T-helper 1 cell treated with Interleukin-12 subunit alpha and Interleukin-12 subunit beta and Interleukin-4 antibody, amounts not matched to agents 30 μg/mL and 1 μg/mL, for 36 hours (primary cell): Measurements from ENCODE around the gene CDSN.
"Not testable (repeated sequence)": the region's sequence is repeated elsewhere in the genome, so short reads cannot be mapped to it uniquely, and the experiment has no call there.

Source experiments
- H3K27ac Mint-ChIP-seq: one replicate; pipeline ENCODE4 v1.8.0; 2021; ENCODE audit warnings: mild to moderate bottlenecking, mixed read lengths
- H3K27me3 Mint-ChIP-seq: one replicate; pipeline ENCODE4 v1.8.0; 2021; ENCODE audit warnings: low read depth, mixed read lengths
- H3K36me3 Mint-ChIP-seq: one replicate; pipeline ENCODE4 v1.8.0; 2021; ENCODE audit warnings: low read depth, mixed read lengths
- H3K4me1 Mint-ChIP-seq: one replicate; pipeline ENCODE4 v1.8.0; 2021; ENCODE audit warnings: low read depth, mixed read lengths
- H3K4me3 Mint-ChIP-seq: one replicate; pipeline ENCODE4 v1.8.0; 2021; ENCODE audit warnings: mild to moderate bottlenecking, moderate library complexity, mixed read lengths
- H3K9me3 Mint-ChIP-seq: one replicate; pipeline ENCODE4 v1.8.0; 2021; ENCODE audit warnings: mixed read lengths

The CDSN gene, protein sequence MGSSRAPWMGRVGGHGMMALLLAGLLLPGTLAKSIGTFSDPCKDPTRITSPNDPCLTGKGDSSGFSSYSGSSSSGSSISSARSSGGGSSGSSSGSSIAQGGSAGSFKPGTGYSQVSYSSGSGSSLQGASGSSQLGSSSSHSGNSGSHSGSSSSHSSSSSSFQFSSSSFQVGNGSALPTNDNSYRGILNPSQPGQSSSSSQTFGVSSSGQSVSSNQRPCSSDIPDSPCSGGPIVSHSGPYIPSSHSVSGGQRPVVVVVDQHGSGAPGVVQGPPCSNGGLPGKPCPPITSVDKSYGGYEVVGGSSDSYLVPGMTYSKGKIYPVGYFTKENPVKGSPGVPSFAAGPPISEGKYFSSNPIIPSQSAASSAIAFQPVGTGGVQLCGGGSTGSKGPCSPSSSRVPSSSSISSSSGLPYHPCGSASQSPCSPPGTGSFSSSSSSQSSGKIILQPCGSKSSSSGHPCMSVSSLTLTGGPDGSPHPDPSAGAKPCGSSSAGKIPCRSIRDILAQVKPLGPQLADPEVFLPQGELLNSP

GRCh38 chr6:31120151-31120915, at the start of gene CDSN:
TSS of gene CDSN (minus strand) at chr6:31120446. CDS start at chr6:31120419, 27 bp downstream.
- H3K36me3 Mint-ChIP-seq: no peaks in the 10 kb centered on the region
- no peaks in the 10 kb centered on the region for H3K9me3 Mint-ChIP-seq
- no peak within 1 kb of the TSS for H3K27ac Mint-ChIP-seq
- H3K4me1 Mint-ChIP-seq: no peaks in the 10 kb centered on the region
- peaks cover 14% of the 10 kb centered on the region for H3K27me3 Mint-ChIP-seq
- H3K4me3 Mint-ChIP-seq: no peak within 1 kb of the TSS

- no peak overlapping the region for H3K27ac Mint-ChIP-seq
Observed at GRCh38 chr6:31169123-31169857, 49.0 kb upstream of the CDSN start.

DNA sequence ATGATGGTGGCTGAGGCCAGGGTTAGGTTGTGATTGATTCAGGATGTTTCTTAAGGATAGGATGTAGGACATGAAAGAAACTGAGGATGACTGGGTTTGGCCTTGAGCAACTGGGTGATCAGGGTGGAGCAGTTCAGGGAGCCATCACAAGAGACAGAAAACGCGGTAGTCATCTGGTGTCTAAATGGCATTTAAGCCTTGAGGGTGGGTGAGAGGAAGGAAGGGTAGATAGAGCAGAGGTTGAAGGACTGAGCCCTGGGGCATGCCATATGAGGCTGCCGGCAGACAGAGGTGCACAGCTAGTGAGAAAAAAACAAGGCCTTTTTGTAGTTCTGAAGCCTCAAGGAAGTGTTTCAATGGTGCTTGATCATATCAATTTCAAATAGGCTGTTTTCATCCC, 48.4 kb upstream of the CDSN start:
- no peak overlapping the region for H3K4me3 Mint-ChIP-seq
- H3K9me3 Mint-ChIP-seq: no peaks in the 10 kb centered on the region
- peaks cover 9% of the 10 kb centered on the region for H3K36me3 Mint-ChIP-seq
- H3K27me3 Mint-ChIP-seq: no peaks in the 10 kb centered on the region
- no peak overlapping the region for H3K27ac Mint-ChIP-seq
- peaks cover 4% of the 10 kb centered on the region for H3K4me1 Mint-ChIP-seq

More at GRCh38 chr6:31169123-31169857, 49.0 kb upstream of the CDSN start:
- Mint-ChIP-seq H3K4me1 (peaks cover 3% of the 10 kb centered on the region), H3K4me3 (no peak overlapping the region), H3K27me3 (no peaks in the 10 kb centered on the region), H3K9me3 (no peaks in the 10 kb centered on the region), H3K36me3 (peaks cover 6% of the 10 kb centered on the region)

- Mint-ChIP-seq H3K27ac (no peak overlapping the region), H3K4me1 (peaks cover 17% of the 10 kb centered on the region), H3K36me3 (peaks cover 23% of the 10 kb centered on the region), H3K4me3 (no peak overlapping the region), H3K9me3 (no peaks in the 10 kb centered on the region), H3K27me3 (no peaks in the 10 kb centered on the region)
Observed at GRCh38 chr6:31165986-31166385, 45.7 kb upstream of the CDSN start.

DNA sequence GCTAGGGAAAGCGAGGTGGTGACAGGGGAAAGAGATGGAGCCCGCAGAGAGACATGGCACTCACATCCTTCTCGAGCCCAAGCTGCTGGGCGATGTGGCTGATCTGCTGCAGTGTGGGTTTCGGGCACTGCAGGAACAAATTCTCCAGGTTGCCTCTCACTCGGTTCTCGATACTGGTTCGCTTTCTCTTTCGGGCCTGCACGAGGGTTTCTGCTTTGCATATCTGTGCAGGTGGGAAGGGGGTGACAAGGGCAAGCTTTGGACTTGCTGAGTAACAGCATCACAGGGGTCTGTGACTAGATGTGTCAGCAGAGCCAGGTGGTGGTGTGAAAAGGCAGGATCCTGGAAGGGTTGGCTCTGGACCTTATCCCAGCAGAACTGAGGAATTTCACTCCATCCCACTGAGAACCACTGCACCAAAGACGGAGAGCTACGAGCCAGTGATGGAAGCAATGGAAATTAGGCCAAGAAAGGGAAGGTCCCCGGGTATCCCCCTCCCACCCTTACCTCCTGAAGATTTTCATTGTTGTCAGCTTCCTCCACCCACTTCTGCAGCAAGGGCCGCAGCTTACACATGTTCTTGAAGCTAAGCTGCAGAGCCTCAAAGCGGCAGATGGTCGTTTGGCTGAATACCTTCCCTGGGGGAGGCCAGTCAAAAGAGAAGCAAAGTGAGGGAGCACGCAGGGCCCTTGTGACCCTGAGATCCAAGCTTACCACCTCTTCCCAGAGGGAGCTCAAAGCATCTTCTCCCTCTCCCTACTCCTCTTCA, 45.0 kb upstream of the CDSN start:
- H3K4me1 Mint-ChIP-seq: peaks cover 20% of the 10 kb centered on the region

GRCh38 chr6:31164475-31165063, 44.3 kb upstream of the CDSN start:
- H3K27me3 Mint-ChIP-seq, H3K9me3 Mint-ChIP-seq, H3K4me3 Mint-ChIP-seq, H3K27ac Mint-ChIP-seq: not testable (repeated sequence)
- Mint-ChIP-seq H3K36me3 (peaks cover 26% of the 10 kb centered on the region), H3K4me1 (peaks cover 27% of the 10 kb centered on the region)

More for the DNA sequence above, 45.0 kb upstream of the CDSN start:
- not testable (repeated sequence) for H3K27me3 Mint-ChIP-seq, H3K27ac Mint-ChIP-seq, H3K9me3 Mint-ChIP-seq, H3K4me3 Mint-ChIP-seq
- H3K36me3 Mint-ChIP-seq: peaks cover 23% of the 10 kb centered on the region

- Mint-ChIP-seq H3K4me1 (peaks cover 30% of the 10 kb centered on the region), H3K4me3 (no peak overlapping the region), H3K36me3 (peaks cover 26% of the 10 kb centered on the region), H3K9me3 (no peaks in the 10 kb centered on the region), H3K27me3 (no peaks in the 10 kb centered on the region), H3K27ac (no peak overlapping the region)
Observed at GRCh38 chr6:31163922-31164321, 43.7 kb upstream of the CDSN start.

GRCh38 chr6:31162463-31163165, 42.4 kb upstream of the CDSN start:
- no peaks in the 10 kb centered on the region for H3K9me3 Mint-ChIP-seq
- peaks cover 34% of the 10 kb centered on the region for H3K4me1 Mint-ChIP-seq
- no peak overlapping the region for H3K27ac Mint-ChIP-seq
- no peak overlapping the region for H3K4me3 Mint-ChIP-seq
- H3K36me3 Mint-ChIP-seq: peaks cover 26% of the 10 kb centered on the region
- no peaks in the 10 kb centered on the region for H3K27me3 Mint-ChIP-seq

DNA sequence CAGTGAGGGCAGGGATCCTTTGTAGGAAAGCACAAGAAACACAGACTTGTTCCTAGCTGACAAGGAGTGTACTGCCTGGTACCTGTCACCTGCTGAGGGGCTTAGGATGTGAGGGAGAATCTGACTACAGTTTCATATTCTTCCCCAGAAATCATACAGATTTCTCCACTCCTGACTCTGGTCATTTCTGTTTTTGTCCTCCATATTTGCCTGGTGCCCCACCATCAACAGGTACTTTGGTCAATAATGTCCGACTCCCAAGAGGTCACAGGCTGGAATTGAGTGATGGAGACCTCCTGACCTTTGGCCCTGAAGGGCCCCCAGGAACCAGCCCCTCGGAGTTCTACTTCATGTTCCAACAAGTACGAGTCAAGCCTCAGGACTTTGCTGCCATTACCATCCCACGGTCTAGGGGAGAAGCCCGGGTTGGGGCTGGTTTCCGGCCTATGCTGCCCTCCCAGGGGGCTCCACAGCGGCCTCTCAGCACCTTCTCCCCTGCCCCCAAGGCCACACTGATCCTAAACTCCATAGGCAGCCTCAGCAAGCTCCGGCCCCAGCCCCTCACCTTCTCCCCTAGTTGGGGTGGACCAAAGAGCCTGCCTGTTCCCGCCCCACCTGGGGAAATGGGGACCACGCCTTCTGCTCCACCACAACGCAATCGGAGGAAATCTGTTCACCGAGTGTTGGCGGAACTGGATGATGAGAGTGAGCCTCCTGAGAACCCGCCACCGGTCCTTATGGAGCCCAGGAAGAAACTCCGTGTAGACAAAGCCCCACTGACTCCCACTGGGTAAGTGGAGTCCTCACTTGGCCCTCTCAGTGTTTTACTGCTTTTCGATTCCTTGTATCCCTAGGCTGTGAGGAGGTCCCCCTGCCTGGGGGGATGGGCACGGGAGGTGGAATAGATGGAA, 41.2 kb upstream of the CDSN start:
- Mint-ChIP-seq H3K27me3 (no peaks in the 10 kb centered on the region), H3K4me1 (peaks cover 43% of the 10 kb centered on the region), H3K27ac (no peak overlapping the region), H3K4me3 (no peak overlapping the region), H3K36me3 (peaks cover 26% of the 10 kb centered on the region), H3K9me3 (no peaks in the 10 kb centered on the region)

DNA sequence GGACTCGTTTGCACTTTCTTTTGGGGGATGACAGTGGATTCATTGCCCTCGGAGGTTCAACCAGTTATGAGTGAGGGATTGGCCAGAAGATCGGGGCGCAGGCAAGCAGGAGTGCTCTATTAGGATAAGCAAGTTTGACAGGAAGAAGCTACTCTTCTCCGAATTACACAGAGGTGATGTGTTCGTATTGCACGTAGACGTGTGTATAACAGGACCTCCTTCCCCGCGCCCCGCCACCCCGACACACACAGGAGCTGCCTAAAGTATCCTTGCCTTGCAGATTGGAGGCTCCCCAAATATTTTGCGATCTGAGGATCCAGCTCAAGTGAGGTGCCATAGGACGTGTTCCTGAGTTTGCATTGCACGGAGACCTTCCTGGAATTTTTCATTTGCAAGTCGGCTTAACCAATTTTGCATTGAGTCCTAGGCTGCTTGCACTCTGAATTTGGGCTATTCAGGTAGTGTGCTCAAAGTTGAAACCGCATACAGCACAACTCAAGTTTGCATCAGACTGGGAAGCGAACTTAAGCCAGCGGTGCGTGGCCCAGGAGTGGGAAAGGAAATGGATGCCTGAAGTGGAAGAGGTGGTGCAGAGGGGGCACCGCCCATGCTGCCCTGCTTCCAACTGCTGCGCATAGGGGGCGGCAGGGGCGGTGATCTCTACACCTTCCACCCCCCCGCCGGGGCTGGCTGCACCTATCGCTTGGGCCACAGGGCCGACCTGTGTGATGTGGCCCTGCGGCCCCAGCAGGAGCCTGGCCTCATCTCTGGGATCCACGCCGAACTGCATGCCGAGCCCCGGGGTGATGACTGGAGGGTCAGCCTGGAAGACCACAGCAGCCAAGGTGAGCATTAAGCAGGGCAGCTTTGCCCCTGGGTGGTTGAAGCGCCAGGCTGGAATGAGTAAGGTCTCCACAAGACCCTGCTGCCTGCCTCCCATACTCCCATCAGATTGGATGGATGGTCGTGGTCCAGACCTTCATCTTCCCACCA, 38.9 kb upstream of the CDSN start:
- Mint-ChIP-seq H3K36me3 (peaks cover 26% of the 10 kb centered on the region), H3K4me3 (peak overlapping the region; percentile 83), H3K27me3 (no peaks in the 10 kb centered on the region), H3K4me1 (peaks cover 42% of the 10 kb centered on the region), H3K27ac (peak overlapping the region; percentile 59), H3K9me3 (no peaks in the 10 kb centered on the region)

DNA sequence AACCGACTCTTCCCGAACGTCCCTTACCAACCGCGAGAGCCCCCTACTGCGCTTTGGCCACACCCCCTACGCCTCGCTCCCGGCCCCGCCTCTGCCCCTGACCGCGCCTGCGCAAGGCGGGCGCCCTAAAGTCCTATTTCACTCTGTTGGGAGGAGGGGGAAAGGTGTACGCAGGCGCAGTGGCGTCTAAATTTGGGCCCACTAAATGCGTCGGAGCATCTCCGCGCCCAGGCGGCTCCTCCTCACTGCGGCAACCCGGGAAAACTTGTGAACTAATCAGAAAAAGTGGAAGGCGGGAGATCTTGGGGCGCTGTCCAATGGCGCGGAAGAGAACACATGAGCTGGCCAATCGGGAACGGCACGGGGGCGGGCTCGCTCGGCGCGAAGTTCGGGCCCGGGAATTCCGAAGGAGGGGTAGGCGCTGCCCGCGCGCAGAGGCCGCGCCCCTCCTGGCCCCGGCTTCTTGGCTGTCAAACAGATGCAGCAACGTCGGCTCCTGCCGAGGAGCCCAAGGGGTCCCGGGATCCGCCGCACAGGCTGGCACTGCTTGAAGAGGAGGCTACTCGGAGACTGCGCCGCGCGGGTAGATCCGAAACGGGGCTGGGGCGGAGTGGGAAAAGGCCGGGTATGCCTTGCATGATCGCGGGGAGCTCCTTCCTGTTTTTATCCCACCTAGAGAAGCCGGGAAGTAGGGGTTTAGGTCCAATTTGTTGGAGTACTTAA, 38.1 kb upstream of the CDSN start, which contains the start of gene TCF19:
Gene TCF19, plus strand, starts transcription at position 450 of the 723 bp plus-strand sequence. CDS start 881 bp downstream, outside the sequence.
- Mint-ChIP-seq H3K36me3 (peaks cover 23% of the 10 kb centered on the region), H3K27ac (peak within 1 kb of the TSS; percentile 59), H3K27me3 (no peaks in the 10 kb centered on the region), H3K9me3 (no peaks in the 10 kb centered on the region), H3K4me3 (peak within 1 kb of the TSS; percentile 83), H3K4me1 (peaks cover 40% of the 10 kb centered on the region)
